H1 (cell line): ENCODE results near the gene GABRE. TPM values are rescaled to one million over a fixed set of nuclear protein-coding genes. Genes with fewer than 3 reads are reported as not detected.

Experiments used
- CTCF ChIA-PET: fragments of 300-600 bp; sonication (Branson Sonifier 250); formaldehyde crosslinking; loops from one replicate; lab custom pipeline; 2021; ENCODE audit not compliant: partially characterized antibody; lab: Charles Lee
- POLR2A ChIA-PET: fragments of 300-600 bp; sonication (Branson Sonifier 250); formaldehyde crosslinking; loops from one replicate; lab custom pipeline; 2021; ENCODE audit warnings: inconsistent platforms; ENCODE audit not compliant: partially characterized antibody; lab: Charles Lee
- DNase-seq, 2 experiments: peaks; one replicate each; pipeline versions ENCODE4 v3.0.0 to v3.0.0-alpha.2; 2010 to 2022; ENCODE audit warnings: low spot score in 2 of 2, low read depth in 1 of 2, mixed read lengths in 1 of 2
- FAIRE-seq: peaks from 2 replicates; lab custom pipeline; 2011; peaks lifted over from hg19 to GRCh38; lab: Jason Lieb, UNC
- H2AFZ ChIP-seq: 2 replicates; pipeline ENCODE4 v1.8.1; 2012; ENCODE audit warnings: low read length, inconsistent platforms
- H2AK5ac ChIP-seq: 2 replicates; pipeline ENCODE4 v1.6.1; 2013; ENCODE audit warnings: low read depth, low read length
- H2BK120ac ChIP-seq: replicated peaks from 2 replicates; pipeline ENCODE3; 2013; ENCODE audit warnings: low read depth, low read length, inconsistent platforms
- H2BK12ac ChIP-seq: 2 replicates; pipeline ENCODE4 v1.6.1; 2013; ENCODE audit warnings: low read depth, low read length
- H2BK15ac ChIP-seq: 2 replicates; pipeline ENCODE4 v1.6.1; 2013; ENCODE audit warnings: low read length
- H2BK20ac ChIP-seq: 2 replicates; pipeline ENCODE4 v1.6.1; 2013; ENCODE audit warnings: low read length
- H2BK5ac ChIP-seq: 2 replicates; pipeline ENCODE4 v1.6.1; 2013; ENCODE audit warnings: low read depth, low read length
- H3K14ac ChIP-seq: 2 replicates; pipeline ENCODE4 v1.6.1; 2013; ENCODE audit warnings: inconsistent platforms; ENCODE audit not compliant: insufficient read length
- H3K18ac ChIP-seq: 2 replicates; pipeline ENCODE4 v1.6.1; 2013; ENCODE audit warnings: low read length; ENCODE audit errors: extremely low read depth
- H3K23ac ChIP-seq: 2 replicates; pipeline ENCODE4 v1.6.1; 2013; ENCODE audit warnings: inconsistent platforms; ENCODE audit not compliant: insufficient read length
- H3K23me2 ChIP-seq: 2 replicates; pipeline ENCODE4 v1.6.1; 2013; ENCODE audit warnings: low read depth, low read length
- H3K27ac ChIP-seq: 2 replicates; pipeline ENCODE4 v1.6.1; 2011; ENCODE audit warnings: low read depth, low read length, inconsistent platforms
- H3K27me3 ChIP-seq, 4 experiments: replicated peaks in 1 of 4; 1 replicate in 1 of 4; 2 replicates in 3 of 4; pipeline versions ENCODE4 v1.6.1 to v1.8.1; 2011 to 2013; ENCODE audit warnings: low read length in 3 of 4, mild to moderate bottlenecking in 3 of 4, inconsistent platforms in 2 of 4, mixed read lengths in 2 of 4, moderate library complexity in 1 of 4; ENCODE audit not compliant: control insufficient read depth in 3 of 4, insufficient read depth in 3 of 4; ENCODE audit errors: extremely low read depth in 1 of 4
- H3K36me3 ChIP-seq, 4 experiments: 2 replicates each; pipeline versions ENCODE4 v1.6.1 to v1.8.1; 2011 to 2013; ENCODE audit warnings: mild to moderate bottlenecking in 4 of 4, low read length in 3 of 4, moderate library complexity in 2 of 4, control low read depth in 1 of 4, inconsistent platforms in 1 of 4; ENCODE audit not compliant: insufficient read depth in 4 of 4, control insufficient read depth in 2 of 4
- H3K4ac ChIP-seq: replicated peaks from 2 replicates; pipeline ENCODE3; 2013; ENCODE audit warnings: low read length, low read depth, mixed read lengths, inconsistent platforms; ENCODE audit not compliant: insufficient read length
- H3K4me1 ChIP-seq, 4 experiments: replicated peaks in 1 of 4; 1 replicate in 1 of 4; 2 replicates in 3 of 4; pipeline versions ENCODE4 v1.6.1 to v1.8.1; 2011 to 2013; ENCODE audit warnings: low read length in 3 of 4, inconsistent platforms in 2 of 4, mixed read lengths in 1 of 4; ENCODE audit not compliant: insufficient read depth in 4 of 4, control insufficient read depth in 3 of 4
- H3K4me2 ChIP-seq, 2 experiments: 2 replicates each; pipeline versions ENCODE4 v1.6.1 to v1.8.1; 2011 to 2013; ENCODE audit warnings: low read depth in 2 of 2, low read length in 2 of 2, control low read depth in 1 of 2, inconsistent platforms in 1 of 2, mild to moderate bottlenecking in 1 of 2; ENCODE audit not compliant: insufficient read depth in 1 of 2
- H3K4me3 ChIP-seq, 4 experiments: fragments of 200-600, 300-600 bp in 1 of 4; sonication (generic), shearing (Covaris generic), sonication (Bioruptor Twin) in 1 of 4; 2 replicates each; pipeline versions ENCODE4 v1.5.1 to v1.8.1; 2011 to 2016; ENCODE audit warnings: low read length in 4 of 4, low read depth in 3 of 4, control low read depth in 2 of 4, inconsistent platforms in 2 of 4, mild to moderate bottlenecking in 2 of 4, mixed read lengths in 1 of 4, moderate library complexity in 1 of 4; ENCODE audit not compliant: insufficient read depth in 2 of 4; ENCODE audit errors: extremely low read depth in 1 of 4
- H3K56ac ChIP-seq: replicated peaks from 2 replicates; pipeline ENCODE3; 2013; ENCODE audit warnings: low read depth, mild to moderate bottlenecking, mixed read lengths, low read length, inconsistent platforms; ENCODE audit not compliant: insufficient read length
- H3K79me1 ChIP-seq: 2 replicates; pipeline ENCODE4 v1.6.1; 2013; ENCODE audit warnings: low read depth, low read length, control low read depth
- H3K79me2 ChIP-seq, 2 experiments: 2 replicates each; pipeline versions ENCODE4 v1.6.1 to v1.8.1; 2012 to 2013; ENCODE audit warnings: low read length in 2 of 2, mild to moderate bottlenecking in 2 of 2, inconsistent platforms in 1 of 2; ENCODE audit not compliant: insufficient read depth in 2 of 2, control insufficient read depth in 1 of 2
- H3K9ac ChIP-seq, 4 experiments: replicated peaks in 1 of 4; 1 replicate in 1 of 4; 2 replicates in 3 of 4; pipeline versions ENCODE4 v1.6.1 to v1.8.1; 2011 to 2013; ENCODE audit warnings: low read depth in 3 of 4, low read length in 3 of 4, control low read depth in 2 of 4, mild to moderate bottlenecking in 2 of 4, moderate library complexity in 2 of 4, inconsistent platforms in 1 of 4; ENCODE audit errors: extremely low read depth in 1 of 4
- H3K9me3 ChIP-seq, 2 experiments: 2 replicates each; pipeline versions ENCODE4 v1.6.1 to v1.8.1; 2012 to 2013; ENCODE audit warnings: mild to moderate bottlenecking in 2 of 2, moderate library complexity in 2 of 2, control low read depth in 1 of 2, inconsistent platforms in 1 of 2, low read depth in 1 of 2, low read length in 1 of 2, mixed read lengths in 1 of 2; ENCODE audit not compliant: insufficient read depth in 2 of 2
- H4K20me1 ChIP-seq, 2 experiments: replicated peaks in 1 of 2; 2 replicates each; pipeline versions ENCODE3 to v1.8.1; 2011 to 2013; ENCODE audit warnings: inconsistent platforms in 2 of 2, low read length in 2 of 2, mild to moderate bottlenecking in 1 of 2; ENCODE audit not compliant: insufficient read depth in 2 of 2, control insufficient read depth in 1 of 2
- H4K5ac ChIP-seq: 2 replicates; pipeline ENCODE4 v1.6.1; 2013; ENCODE audit warnings: low read length, low read depth, mixed read lengths, inconsistent platforms; ENCODE audit not compliant: insufficient read length
- H4K8ac ChIP-seq: 2 replicates; pipeline ENCODE4 v1.8.0; 2013; ENCODE audit warnings: mild to moderate bottlenecking, moderate library complexity, low read length, inconsistent platforms; ENCODE audit not compliant: insufficient read depth; ENCODE audit errors: extremely low read depth
- H4K91ac ChIP-seq: replicated peaks from 2 replicates; pipeline ENCODE3; 2013; ENCODE audit warnings: low read length, mixed read lengths, inconsistent platforms; ENCODE audit not compliant: insufficient read length
- EZH2 ChIP-seq: fragments of 200-600 bp; sonication (generic); IDR thresholded peaks from 2 replicates; pipeline ENCODE4 v1.7.1; 2012; ENCODE audit warnings: low read depth, mild to moderate bottlenecking, moderate library complexity, low read length, inconsistent platforms; ENCODE audit not compliant: severe bottlenecking
- GTF2F1 ChIP-seq: IDR thresholded peaks from 2 replicates; pipeline ENCODE4 v1.6.1; 2012; ENCODE audit warnings: low read depth, low read length, improper control_type of control experiment, borderline replicate concordance
- KDM4A ChIP-seq: IDR thresholded peaks from one replicate; pipeline ENCODE4 v1.7.1; 2012; ENCODE audit warnings: low read depth, mild to moderate bottlenecking, moderate library complexity, low read length, inconsistent platforms; ENCODE audit not compliant: severe bottlenecking
- WGBS, 2 experiments: shearing (Covaris generic) in 1 of 2; methylation state at CpG; one replicate each; pipeline versions ENCODE4 v1.1.6 to v1.1.7; 2013 to 2015; ENCODE audit warnings: low lambda C conversion rate in 2 of 2, mixed read lengths in 2 of 2, inconsistent platforms in 1 of 2, low coverage in 1 of 2, missing lambda C conversion rate in 1 of 2; ENCODE audit not compliant: insufficient replicate concordance in 2 of 2, insufficient coverage in 1 of 2, insufficient read length in 1 of 2; ENCODE audit errors: extremely low coverage in 1 of 2, missing lambda C conversion rate in 1 of 2; 5-methylcytosine and 5-hydroxymethylcytosine counted together
- polyA plus RNA-seq, 7 experiments: library from polyadenylated mRNA; depleted of rRNA in 3 of 7; stranded (reverse) in 5 of 7; unstranded in 2 of 7; fragments of >200 nt in 5 of 7; fragments of 200-250 nt in 2 of 7; gene quantifications; 1 replicate in 5 of 7; 2 replicates in 1 of 7; 4 replicates in 1 of 7; pipeline versions ENCODE4 v1.2.1 to v1.2.3, GENCODE V29; 2011 to 2013; ENCODE audit warnings: missing spikeins in 2 of 7, mixed read lengths in 2 of 7
- total RNA-seq: library from RNA; stranded (reverse); fragmentation: NEBNext Ultra II Directional; extraction: Animal tissue kit (Norgen Biotek cat#: 25700); gene quantifications from 2 replicates; pipeline ENCODE4 v1.2.1, GENCODE V29; 2021

Gene GABRE
- total and polyA plus RNA-seq, 2 of the 8 experiments (the other 6 are each of a cell fraction or from before 2014, with no cell fraction given): 5.5 to 7.0 TPM

DNA sequence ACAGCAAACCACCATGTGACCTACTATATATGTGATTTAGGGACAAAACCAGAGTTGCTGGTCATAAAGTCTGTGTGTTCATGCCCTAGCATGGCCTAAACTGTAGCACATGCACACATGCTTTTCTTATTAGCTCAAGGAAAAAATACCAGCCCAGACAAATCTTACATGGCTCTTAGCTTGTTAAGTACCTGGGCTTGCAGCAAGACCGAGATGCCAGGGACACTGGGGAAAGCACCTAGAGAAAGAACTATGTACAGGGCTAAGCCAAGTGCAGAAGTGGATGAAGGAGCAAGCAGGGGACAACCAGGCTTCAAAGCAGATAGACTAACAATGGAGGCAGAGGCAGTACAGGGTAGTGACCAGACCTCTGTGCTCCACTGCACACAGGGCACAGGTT is 3.4 kb upstream of the GABRE start:
- H3K79me2 ChIP-seq: no peaks in the 10 kb centered on the region
- no peak overlapping the region for H3K4ac ChIP-seq
- H3K36me3 ChIP-seq: no peaks in the 10 kb centered on the region
- no peak for DNase-seq
- H2BK12ac ChIP-seq: no peak overlapping the region
- no peak overlapping the region for H3K4me3 ChIP-seq
- H4K5ac ChIP-seq: no peak overlapping the region
- peaks cover 3 to 27% (median 9%) of the 10 kb centered on the region in 4 experiments; a peak in 6 of 7 replicates for H3K27me3 ChIP-seq
- H2BK15ac ChIP-seq: no peak overlapping the region
- H3K4me1 ChIP-seq: peaks cover 0 to 8% (median 2%) of the 10 kb centered on the region in 4 experiments; a peak in 2 of 7 replicates
- no peak overlapping the region for H3K56ac ChIP-seq
- no peak overlapping the region for H3K27ac ChIP-seq
- H3K9me3 ChIP-seq: no peaks in the 10 kb centered on the region
- H3K4me2 ChIP-seq: no peak overlapping the region
- POLR2A ChIA-PET: no interaction called here
- no peak overlapping the region for H3K9ac ChIP-seq
- no peak overlapping the region for H2BK20ac ChIP-seq
- TF ChIP-seq GTF2F1: no peak
- no peak for TF ChIP-seq KDM4A
- TF ChIP-seq EZH2: no peak
- no peaks in the 10 kb centered on the region for H4K20me1 ChIP-seq
- H2AK5ac ChIP-seq: no peak overlapping the region
- no peak overlapping the region for H2BK120ac ChIP-seq
- H4K91ac ChIP-seq: no peak overlapping the region
- no peak for FAIRE-seq
- CTCF ChIA-PET: interaction anchor here (3.1 kb wide), 1 partner anchor 8 kb away, joined by 9 read pairs; no protein-coding TSS in a partner anchor
- WGBS, 2 experiments: 100% methylated on average over 1 of the region's 1 CpG; no CpG with 5 or more reads in 1 of the 2 experiments
- H3K79me1 ChIP-seq: no peaks in the 10 kb centered on the region
- no peak overlapping the region for H2AFZ ChIP-seq
- H3K18ac ChIP-seq: no peak overlapping the region
- no peaks in the 10 kb centered on the region for H3K23me2 ChIP-seq
- no peak overlapping the region for H3K14ac ChIP-seq
- no peak overlapping the region for H4K8ac ChIP-seq
- H2BK5ac ChIP-seq: no peak overlapping the region
- no peak overlapping the region for H3K23ac ChIP-seq
